OCI-LY1 (cell line): Measurements from ENCODE around the gene F10.

ENCODE experiments used
- EZH2 ChIP-seq: fragments of 200-600 bp; sonication (generic), shearing (Covaris generic); IDR thresholded peaks from 2 replicates; pipeline ENCODE4 v1.8.0; 2017; ENCODE audit warnings: borderline replicate concordance, mixed run types, mild to moderate bottlenecking, antibody characterized with exemption, low read length, moderate library complexity, mixed read lengths
- TF ChIP-seq, protein P1 (sequence below): fragments of 200-600 bp; sonication (generic), shearing (Covaris generic); IDR thresholded peaks from 2 replicates; pipeline ENCODE4 v1.5.1; 2017; ENCODE audit warnings: mild to moderate bottlenecking, antibody characterized with exemption, low read length, moderate library complexity, mixed read lengths

DNA sequence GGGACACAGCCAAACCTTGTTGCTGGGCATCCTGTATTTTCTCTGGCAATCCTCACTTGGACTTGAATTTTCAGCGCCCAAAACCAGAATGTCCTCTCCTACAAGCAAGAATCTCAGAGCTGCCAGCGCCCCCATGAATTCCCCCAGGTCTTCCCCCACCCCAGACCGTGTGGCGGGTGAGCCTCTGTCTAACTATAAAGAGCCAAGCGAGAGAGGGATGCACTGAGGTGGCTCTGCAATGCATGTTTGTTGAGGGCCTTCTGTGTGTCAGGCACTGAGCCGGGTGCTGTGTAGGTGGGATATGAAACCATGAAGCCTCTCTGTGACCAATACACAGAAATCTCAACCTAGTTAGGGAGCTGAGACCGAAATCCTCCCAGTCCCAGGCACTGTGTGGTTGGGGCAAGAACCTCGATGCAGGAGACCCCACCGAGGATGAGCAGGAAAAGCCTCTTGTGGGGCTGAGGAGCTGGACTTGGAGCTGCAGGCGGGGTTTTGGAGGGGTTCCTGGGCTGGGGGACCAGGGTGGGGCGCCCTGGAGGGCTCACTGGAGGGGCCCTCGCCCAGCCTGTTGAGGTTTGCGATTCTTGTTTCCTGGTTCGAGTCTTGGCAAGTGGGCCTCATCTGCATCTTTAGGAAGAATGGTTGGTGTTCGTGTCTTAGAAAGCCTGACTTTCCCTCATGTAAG lies 23.5 kb downstream of the F10 start:
- TF ChIP-seq, protein P1, sequence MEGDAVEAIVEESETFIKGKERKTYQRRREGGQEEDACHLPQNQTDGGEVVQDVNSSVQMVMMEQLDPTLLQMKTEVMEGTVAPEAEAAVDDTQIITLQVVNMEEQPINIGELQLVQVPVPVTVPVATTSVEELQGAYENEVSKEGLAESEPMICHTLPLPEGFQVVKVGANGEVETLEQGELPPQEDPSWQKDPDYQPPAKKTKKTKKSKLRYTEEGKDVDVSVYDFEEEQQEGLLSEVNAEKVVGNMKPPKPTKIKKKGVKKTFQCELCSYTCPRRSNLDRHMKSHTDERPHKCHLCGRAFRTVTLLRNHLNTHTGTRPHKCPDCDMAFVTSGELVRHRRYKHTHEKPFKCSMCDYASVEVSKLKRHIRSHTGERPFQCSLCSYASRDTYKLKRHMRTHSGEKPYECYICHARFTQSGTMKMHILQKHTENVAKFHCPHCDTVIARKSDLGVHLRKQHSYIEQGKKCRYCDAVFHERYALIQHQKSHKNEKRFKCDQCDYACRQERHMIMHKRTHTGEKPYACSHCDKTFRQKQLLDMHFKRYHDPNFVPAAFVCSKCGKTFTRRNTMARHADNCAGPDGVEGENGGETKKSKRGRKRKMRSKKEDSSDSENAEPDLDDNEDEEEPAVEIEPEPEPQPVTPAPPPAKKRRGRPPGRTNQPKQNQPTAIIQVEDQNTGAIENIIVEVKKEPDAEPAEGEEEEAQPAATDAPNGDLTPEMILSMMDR, result no peak
- no peak for TF ChIP-seq EZH2
